Esophagus muscularis mucosa (tissue), 4 donors: ENCODE results near the gene RHBDF2.

Source experiments
- EP300 ChIP-seq: sonication (generic); formaldehyde crosslinking; IDR thresholded peaks from one replicate; pipeline ENCODE4 v1.6.1; 2017; ENCODE audit warnings: antibody characterized with exemption
- POLR2AphosphoS5 ChIP-seq, 2 donors: sonication (generic); formaldehyde crosslinking; IDR thresholded peaks; one replicate each; pipeline ENCODE4 v1.6.1; 2017; ENCODE audit warnings: antibody characterized with exemption in 2 of 2
- TF ChIP-seq, protein P1 (sequence below), 3 experiments: fragments of 200-600 bp in 2 of 3; fragments of 450-650 bp in 1 of 3; sonication (generic) in 2 of 3; IDR thresholded peaks; one replicate each; pipeline ENCODE4 v1.5.1; 2017 to 2019; ENCODE audit warnings: antibody characterized with exemption in 3 of 3, mild to moderate bottlenecking in 2 of 3, moderate library complexity in 1 of 3

DNA sequence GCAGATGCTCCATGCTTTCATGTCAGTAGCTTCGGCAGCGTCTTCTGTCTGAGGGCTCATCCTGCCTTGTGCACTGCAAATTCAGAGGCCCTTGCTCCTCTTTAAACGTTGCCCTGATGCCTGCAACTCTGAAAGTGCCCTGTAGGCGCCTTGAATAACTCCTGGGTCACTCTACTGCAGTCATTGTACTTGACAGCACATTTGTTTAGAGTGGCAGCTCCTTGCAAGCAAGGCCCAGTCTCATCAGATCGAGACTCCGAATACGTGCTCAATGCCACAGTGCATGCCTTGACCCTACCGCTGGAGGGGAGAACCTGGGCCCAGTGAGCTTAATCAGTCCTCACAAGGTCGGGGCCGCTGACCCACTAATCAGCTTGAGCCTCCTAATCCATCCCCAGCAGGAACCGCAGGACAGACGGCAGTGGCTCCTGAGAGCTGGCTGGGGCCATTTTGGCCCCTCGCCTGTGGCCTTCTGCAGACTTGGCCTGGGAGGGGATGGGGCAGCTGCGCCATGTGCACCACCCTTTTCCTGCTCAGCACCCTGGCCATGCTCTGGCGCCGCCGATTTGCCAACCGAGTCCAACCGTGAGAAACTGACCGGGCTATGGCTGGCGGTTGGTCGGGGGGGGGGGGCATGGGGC, 38.5 kb upstream of the RHBDF2 start, which contains the start of gene PRCD:
- TF ChIP-seq, protein P1, sequence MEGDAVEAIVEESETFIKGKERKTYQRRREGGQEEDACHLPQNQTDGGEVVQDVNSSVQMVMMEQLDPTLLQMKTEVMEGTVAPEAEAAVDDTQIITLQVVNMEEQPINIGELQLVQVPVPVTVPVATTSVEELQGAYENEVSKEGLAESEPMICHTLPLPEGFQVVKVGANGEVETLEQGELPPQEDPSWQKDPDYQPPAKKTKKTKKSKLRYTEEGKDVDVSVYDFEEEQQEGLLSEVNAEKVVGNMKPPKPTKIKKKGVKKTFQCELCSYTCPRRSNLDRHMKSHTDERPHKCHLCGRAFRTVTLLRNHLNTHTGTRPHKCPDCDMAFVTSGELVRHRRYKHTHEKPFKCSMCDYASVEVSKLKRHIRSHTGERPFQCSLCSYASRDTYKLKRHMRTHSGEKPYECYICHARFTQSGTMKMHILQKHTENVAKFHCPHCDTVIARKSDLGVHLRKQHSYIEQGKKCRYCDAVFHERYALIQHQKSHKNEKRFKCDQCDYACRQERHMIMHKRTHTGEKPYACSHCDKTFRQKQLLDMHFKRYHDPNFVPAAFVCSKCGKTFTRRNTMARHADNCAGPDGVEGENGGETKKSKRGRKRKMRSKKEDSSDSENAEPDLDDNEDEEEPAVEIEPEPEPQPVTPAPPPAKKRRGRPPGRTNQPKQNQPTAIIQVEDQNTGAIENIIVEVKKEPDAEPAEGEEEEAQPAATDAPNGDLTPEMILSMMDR (IDR thresholded peaks at IDR 0.05), result no peak
- no peak for TF ChIP-seq EP300
- TF ChIP-seq POLR2AphosphoS5 (IDR thresholded peaks at IDR 0.05), result no peak
